ENCODE results near the gene GBF1.

Gene GBF1

GRCh38 chr10:102431452-102432124 is 186.3 kb downstream of the GBF1 start:
- H3K27ac ChIP-seq, result peak overlapping the region; percentile 47
- peak overlapping the region; percentile 72 for H2AFZ ChIP-seq (ENCODE audit: low read depth)
- no peaks in the 10 kb centered on the region for H3K36me3 ChIP-seq (ENCODE audit: insufficient read depth)

More at GRCh38 chr10:102431452-102432124, 186.3 kb downstream of the GBF1 start:
- H3K79me2 ChIP-seq (ENCODE audit: insufficient read depth, low read depth), result no peaks in the 10 kb centered on the region; the same call in 1 of the 2 replicates
- peaks cover 12% of the 10 kb centered on the region; the same call in 1 of the 2 replicates for H3K27me3 ChIP-seq (ENCODE audit: insufficient read depth, low read depth)
- H3K4me2 ChIP-seq, result peak overlapping the region; percentile 81
- H3K9ac ChIP-seq, result peak overlapping the region; percentile 80
- H3K4me1 ChIP-seq (ENCODE audit: low read depth, poor library complexity, severe bottlenecking), result peaks cover 15% of the 10 kb centered on the region
- no peak for TF ChIP-seq CTCF (conservative IDR thresholded peaks at IDR 0.05; ENCODE audit: low read depth, low read length)
- peak overlapping the region; percentile 32 for H3K4me3 ChIP-seq (IDR thresholded peaks at IDR 0.05; ENCODE audit: insufficient read depth, low read depth, low read length)
- no peaks in the 10 kb centered on the region for H4K20me1 ChIP-seq (ENCODE audit: insufficient read depth)

Data from KMS-11 (cell line).